Psoas muscle (tissue), 8 donors: ENCODE data around the gene BTC. TPM values are rescaled to one million over a fixed set of nuclear protein-coding genes. Genes with fewer than 3 reads are reported as not detected.

Source experiments
- ATAC-seq, 4 donors: fragments of 200-7000 bp; cut with Tn5 transposase; one replicate each; pipeline ENCODE4 v1.9.1; 2020; ENCODE audit warnings: moderate library complexity in 3 of 4, mild to moderate bottlenecking in 2 of 4
- DNase-seq, 2 donors: peaks; one replicate each; pipeline ENCODE4 v3.0.0-alpha.2; 2020
- H3K27ac ChIP-seq: fragments of 200-600 bp; one replicate; pipeline ENCODE4 v1.8.0; 2022
- H3K27me3 ChIP-seq, 3 donors: fragments of 200-600 bp in 1 of 3; one replicate each; pipeline versions ENCODE4 v1.6.1 to v1.8.0; 2013 to 2022; ENCODE audit warnings: low read length in 2 of 3, mild to moderate bottlenecking in 2 of 3, moderate library complexity in 1 of 3; ENCODE audit not compliant: insufficient read depth in 3 of 3
- H3K36me3 ChIP-seq, 2 donors: fragments of 200-600 bp in 1 of 2; one replicate each; pipeline versions ENCODE4 v1.6.1 to v1.8.0; 2013 to 2022; ENCODE audit warnings: low read depth in 1 of 2, mild to moderate bottlenecking in 1 of 2, moderate library complexity in 1 of 2; ENCODE audit not compliant: insufficient read depth in 1 of 2
- H3K4me1 ChIP-seq: fragments of 200-600 bp; one replicate; pipeline ENCODE4 v1.8.0; 2022
- H3K4me3 ChIP-seq: fragments of 200-600 bp; one replicate; pipeline ENCODE4 v1.8.0; 2022; ENCODE audit warnings: mild to moderate bottlenecking
- H3K9me3 ChIP-seq: fragments of 200-600 bp; one replicate; pipeline ENCODE4 v1.8.0; 2022
- CTCF ChIP-seq: fragments of 200-600 bp; IDR thresholded peaks from one replicate; pipeline ENCODE4 v1.8.0; 2022; ENCODE audit warnings: antibody characterized with exemption
- WGBS, 3 donors: extraction: QIAGEN DNeasy Blood & Tissue Kit; methylation state at CpG; one replicate each; pipeline versions ENCODE4 v1.1.6 to v1.1.7; 2013; 5-methylcytosine and 5-hydroxymethylcytosine counted together
- intact Hi-C, 2 donors: fragments of 100-400 bp; cut with DNase I; formaldehyde crosslinking; loops; one replicate each; pipeline versions ENCODE4 v1.11.0 to v1.14.2; 2022
- polyA plus RNA-seq, 3 donors: library from polyadenylated mRNA; stranded (reverse); fragments of 200-250 nt; gene quantifications; one replicate each; pipeline ENCODE4 v1.2.3, GENCODE V29; 2013
- total RNA-seq, 4 donors: library from RNA; stranded (reverse); fragmentation: NEBNext Ultra II Directional in 2 of 4; extraction: Animal tissue kit (Norgen Biotek cat#: 25700) in 2 of 4; gene quantifications; one replicate each; pipeline versions ENCODE4 v1.2.1 to v1.2.4, GENCODE V29; 2021 to 2023
- donor health status: healthy with polysubstance abuse.
- donor health status: DM: no; HTN: no; CAD: no; lungs with moderate emphysema.
- donor health status: Bipolar disorder and iron deficiency.
- donor health status: healthy.
- donor health status: DM: yes; HTN: yes; CAD: no.
- donor health status: DM: no; HTN: no; CAD: no.
- donor health status: DM: no; HTN: no; CAD: no.
- donor health status: DM: yes; HTN: yes; CAD: no.

BTC gene
- total and polyA plus RNA-seq, 7 donors: 0.05 to 0.22 (median 0.14) TPM; not detected in 1

GRCh38 chr4:74755486-74755885 lies 38.8 kb downstream of the BTC start:
- intact Hi-C loops: no loop called here
- Histone ChIP-seq H3K4me3 (no peak overlapping the region), H3K36me3 (no peaks in the 10 kb centered on the region), H3K27ac (no peak overlapping the region), H3K4me1 (no peaks in the 10 kb centered on the region), H3K27me3 (no peaks in the 10 kb centered on the region), H3K9me3 (no peaks in the 10 kb centered on the region)
- 23 to 41% (median 29%) methylated on average over 7 of the region's 7 CpGs for WGBS, 3 donors
- peak in 3 of 4 donors; percentile 33 to 56 (median 34) for ATAC-seq
- no peak for TF ChIP-seq CTCF
- no peak for DNase-seq

GRCh38 chr4:74754218-74754617 lies 40.1 kb downstream of the BTC start:
- no peak overlapping the region for H3K27ac ChIP-seq
- ATAC-seq: no peak
- no peak for TF ChIP-seq CTCF
- H3K4me3 ChIP-seq: no peak overlapping the region
- intact Hi-C loops: no loop called here
- H3K36me3 ChIP-seq: no peaks in the 10 kb centered on the region
- H3K4me1 ChIP-seq: no peaks in the 10 kb centered on the region
- no peaks in the 10 kb centered on the region for H3K27me3 ChIP-seq
- no peaks in the 10 kb centered on the region for H3K9me3 ChIP-seq
- no peak for DNase-seq

- no peaks in the 10 kb centered on the region for H3K36me3 ChIP-seq
- intact Hi-C loops: no loop called here
- no peak for ATAC-seq
- H3K27ac ChIP-seq: no peak overlapping the region
- no peaks in the 10 kb centered on the region for H3K27me3 ChIP-seq
- TF ChIP-seq CTCF: no peak
- no peak overlapping the region for H3K4me3 ChIP-seq
- no peaks in the 10 kb centered on the region for H3K4me1 ChIP-seq
- no peak for DNase-seq
- H3K9me3 ChIP-seq: no peaks in the 10 kb centered on the region
Observed at GRCh38 chr4:74752798-74753197, 41.5 kb downstream of the BTC start.

GRCh38 chr4:74751856-74752255 lies 42.5 kb downstream of the BTC start:
- DNase-seq (no peak), ATAC-seq (no peak)
- Histone ChIP-seq H3K36me3 (no peaks in the 10 kb centered on the region), H3K4me1 (no peaks in the 10 kb centered on the region), H3K9me3 (no peaks in the 10 kb centered on the region), H3K27ac (no peak overlapping the region), H3K27me3 (no peaks in the 10 kb centered on the region), H3K4me3 (no peak overlapping the region)
- WGBS, 3 donors: 88 to 96% (median 95%) methylated on average over 1 of the region's 1 CpG
- intact Hi-C loops: no loop called here
- TF ChIP-seq CTCF: no peak

GRCh38 chr4:74751247-74751646 lies 43.1 kb downstream of the BTC start:
- 70 to 85% (median 76%) methylated on average over 5 of the region's 5 CpGs for WGBS, 3 donors

More at GRCh38 chr4:74751247-74751646, 43.1 kb downstream of the BTC start:
- DNase-seq (no peak), ATAC-seq (no peak)
- intact Hi-C loops: no loop called here
- no peaks in the 10 kb centered on the region for H3K27me3 ChIP-seq
- no peaks in the 10 kb centered on the region for H3K36me3 ChIP-seq
- H3K9me3 ChIP-seq: no peaks in the 10 kb centered on the region
- H3K4me3 ChIP-seq: no peak overlapping the region
- no peaks in the 10 kb centered on the region for H3K4me1 ChIP-seq
- TF ChIP-seq CTCF: no peak
- H3K27ac ChIP-seq: no peak overlapping the region
